Mesenchymal stem cell (in vitro differentiated cells and primary cell): ENCODE results near the gene ATP13A5.

Experiments used
- DNase-seq: peaks from one replicate; pipeline ENCODE4 v3.0.0-alpha.2; 2013
- H2AFZ ChIP-seq: one replicate; pipeline ENCODE4 v1.6.1; 2013; ENCODE audit warnings: low read depth, mild to moderate bottlenecking, control low read depth, inconsistent platforms, low read length, moderate library complexity
- H2AK5ac ChIP-seq: 2 replicates; pipeline ENCODE4 v1.6.1; 2013; ENCODE audit warnings: low read length, moderate library complexity, mild to moderate bottlenecking, inconsistent platforms; ENCODE audit not compliant: severe bottlenecking
- H2BK120ac ChIP-seq: one replicate; pipeline ENCODE4 v1.6.1; 2013; ENCODE audit warnings: low read depth, mild to moderate bottlenecking, inconsistent platforms, low read length, moderate library complexity
- H2BK12ac ChIP-seq, 2 experiments: one replicate each; pipeline ENCODE4 v1.6.1; 2013; ENCODE audit warnings: inconsistent platforms in 2 of 2, low read length in 2 of 2, mild to moderate bottlenecking in 2 of 2, moderate library complexity in 2 of 2, control low read depth in 1 of 2
- H2BK15ac ChIP-seq: one replicate; pipeline ENCODE4 v1.6.1; 2013; ENCODE audit warnings: mild to moderate bottlenecking, low read depth, inconsistent platforms; ENCODE audit not compliant: poor library complexity, severe bottlenecking
- H2BK5ac ChIP-seq: 2 replicates; pipeline ENCODE4 v1.6.1; 2013; ENCODE audit warnings: low read depth, mild to moderate bottlenecking, low read length, control low read depth, inconsistent platforms; ENCODE audit not compliant: poor library complexity, severe bottlenecking
- H3K14ac ChIP-seq, 2 experiments: one replicate each; pipeline ENCODE4 v1.6.1; 2013; ENCODE audit warnings: inconsistent platforms in 2 of 2, low read length in 2 of 2, control low read depth in 1 of 2, mild to moderate bottlenecking in 1 of 2, moderate library complexity in 1 of 2
- H3K18ac ChIP-seq, 2 experiments: one replicate each; pipeline ENCODE4 v1.6.1; 2013; ENCODE audit warnings: inconsistent platforms in 2 of 2, low read length in 2 of 2, control low read depth in 1 of 2, low read depth in 1 of 2, mild to moderate bottlenecking in 1 of 2
- H3K23ac ChIP-seq, 2 experiments: one replicate each; pipeline ENCODE4 v1.6.1; 2013; ENCODE audit warnings: inconsistent platforms in 2 of 2, low read length in 2 of 2, mild to moderate bottlenecking in 2 of 2, moderate library complexity in 2 of 2, control low read depth in 1 of 2
- H3K27ac ChIP-seq: 2 replicates; pipeline ENCODE4 v1.5.1; 2013; ENCODE audit warnings: mild to moderate bottlenecking, moderate library complexity, low read length, control low read depth, inconsistent platforms; ENCODE audit not compliant: poor library complexity, severe bottlenecking
- H3K27me3 ChIP-seq, 2 experiments: 2 replicates each; pipeline versions ENCODE4 v1.6.1 to v1.7.0; 2013; ENCODE audit warnings: low read length in 2 of 2, mild to moderate bottlenecking in 2 of 2, moderate library complexity in 2 of 2, control low read depth in 1 of 2, inconsistent platforms in 1 of 2; ENCODE audit not compliant: control insufficient read depth in 1 of 2, insufficient read depth in 1 of 2
- H3K36me3 ChIP-seq, 2 experiments: 2 replicates each; pipeline versions ENCODE4 v1.6.1 to v1.7.0; 2013; ENCODE audit warnings: low read length in 2 of 2, control low read depth in 1 of 2, inconsistent platforms in 1 of 2, low read depth in 1 of 2, mild to moderate bottlenecking in 1 of 2; ENCODE audit not compliant: insufficient read depth in 2 of 2, control insufficient read depth in 1 of 2
- H3K4ac ChIP-seq, 2 experiments: one replicate each; pipeline ENCODE4 v1.6.1; 2013; ENCODE audit warnings: inconsistent platforms in 2 of 2, low read length in 2 of 2, mild to moderate bottlenecking in 2 of 2, moderate library complexity in 2 of 2, control low read depth in 1 of 2, low read depth in 1 of 2
- H3K4me1 ChIP-seq: 2 replicates; pipeline ENCODE4 v1.6.1; 2013; ENCODE audit warnings: low read depth, low read length, control low read depth; ENCODE audit not compliant: control insufficient read depth, insufficient read depth
- H3K4me2 ChIP-seq: 2 replicates; pipeline ENCODE4 v1.6.1; 2013; ENCODE audit warnings: low read length, mild to moderate bottlenecking, inconsistent platforms; ENCODE audit not compliant: poor library complexity, severe bottlenecking
- H3K4me3 ChIP-seq, 2 experiments: 2 replicates each; pipeline versions ENCODE4 v1.5.1 to v1.7.0; 2013; ENCODE audit warnings: low read length in 2 of 2, mild to moderate bottlenecking in 2 of 2, control low read depth in 1 of 2, low read depth in 1 of 2; ENCODE audit not compliant: insufficient read depth in 1 of 2
- H3K79me1 ChIP-seq: replicated peaks from 2 replicates; pipeline ENCODE4 v1.6.1; 2013; ENCODE audit warnings: mild to moderate bottlenecking, control low read depth, low read length, inconsistent platforms; ENCODE audit not compliant: poor library complexity, severe bottlenecking
- H3K9ac ChIP-seq: 2 replicates; pipeline ENCODE4 v1.7.0; 2013; ENCODE audit warnings: mild to moderate bottlenecking, low read length, moderate library complexity
- H3K9me3 ChIP-seq: 2 replicates; pipeline ENCODE4 v1.7.0; 2013; ENCODE audit warnings: mild to moderate bottlenecking, low read length; ENCODE audit not compliant: control insufficient read depth
- H4K8ac ChIP-seq: one replicate; pipeline ENCODE4 v1.6.1; 2013; ENCODE audit warnings: inconsistent platforms, mild to moderate bottlenecking, low read length, moderate library complexity
- H4K91ac ChIP-seq: one replicate; pipeline ENCODE4 v1.6.1; 2013; ENCODE audit warnings: mild to moderate bottlenecking, low read length, inconsistent platforms
- WGBS: methylation state at CpG from one replicate; pipeline ENCODE4 v1.1.7; 2013; ENCODE audit warnings: mixed read lengths; 5-methylcytosine and 5-hydroxymethylcytosine counted together

Gene ATP13A5

GRCh38 chr3:193253986-193254660 lies 124.4 kb downstream of the ATP13A5 start:
- Histone ChIP-seq H3K18ac (no peak overlapping the region), H3K36me3 (no peaks in the 10 kb centered on the region), H3K27me3 (no peaks in the 10 kb centered on the region), H2BK15ac (no peak overlapping the region), H3K9ac (no peak overlapping the region), H2BK12ac (no peak overlapping the region), H2AFZ (no peak overlapping the region), H3K4me3 (no peak overlapping the region), H2BK5ac (no peak overlapping the region), H3K27ac (no peak overlapping the region), H2BK120ac (no peak overlapping the region), H3K9me3 (peaks cover 22% of the 10 kb centered on the region), H3K14ac (no peak overlapping the region), H3K79me1 (no peaks in the 10 kb centered on the region), H3K4me2 (no peak overlapping the region), H4K91ac (no peak overlapping the region), H3K23ac (no peak overlapping the region), H4K8ac (no peak overlapping the region), H3K4me1 (no peaks in the 10 kb centered on the region), H3K4ac (no peak overlapping the region), H2AK5ac (no peak overlapping the region)
- no peak for DNase-seq
- WGBS = 81% methylated on average over 2 of the region's 3 CpGs

GRCh38 chr3:193250492-193250891 lies 128.1 kb downstream of the ATP13A5 start:
- Histone ChIP-seq H3K4ac (no peak overlapping the region), H3K9me3 (peaks cover 45% of the 10 kb centered on the region), H3K27me3 (no peaks in the 10 kb centered on the region), H3K36me3 (no peaks in the 10 kb centered on the region), H3K23ac (no peak overlapping the region), H2BK15ac (no peak overlapping the region), H3K4me1 (no peaks in the 10 kb centered on the region), H4K8ac (no peak overlapping the region), H3K4me3 (no peak overlapping the region), H3K9ac (no peak overlapping the region), H2BK5ac (no peak overlapping the region), H3K27ac (no peak overlapping the region), H3K14ac (no peak overlapping the region), H2AFZ (no peak overlapping the region), H2AK5ac (no peak overlapping the region), H2BK12ac (no peak overlapping the region), H2BK120ac (no peak overlapping the region), H3K4me2 (no peak overlapping the region), H3K18ac (no peak overlapping the region), H3K79me1 (no peaks in the 10 kb centered on the region), H4K91ac (no peak overlapping the region)
- 72% methylated on average over 3 of the region's 4 CpGs for WGBS
- no peak for DNase-seq

- peaks cover 45% of the 10 kb centered on the region for H3K9me3 ChIP-seq
- H3K36me3 ChIP-seq = no peaks in the 10 kb centered on the region
- H3K4me2 ChIP-seq = no peak overlapping the region
- H2BK12ac ChIP-seq = no peak overlapping the region
- H3K4ac ChIP-seq = no peak overlapping the region
- WGBS = 100% methylated on average over 1 of the region's 2 CpGs
- H4K91ac ChIP-seq = no peak overlapping the region
- H3K23ac ChIP-seq = no peak overlapping the region
- no peak overlapping the region for H3K9ac ChIP-seq
- no peak overlapping the region for H2AFZ ChIP-seq
- H2AK5ac ChIP-seq = no peak overlapping the region
- no peak overlapping the region for H4K8ac ChIP-seq
- H2BK5ac ChIP-seq = no peak overlapping the region
- no peak for DNase-seq
- no peak overlapping the region for H2BK120ac ChIP-seq
- H3K4me1 ChIP-seq = no peaks in the 10 kb centered on the region
- H3K27me3 ChIP-seq = no peaks in the 10 kb centered on the region
- H2BK15ac ChIP-seq = no peak overlapping the region
- H3K18ac ChIP-seq = no peak overlapping the region
- no peaks in the 10 kb centered on the region for H3K79me1 ChIP-seq
- no peak overlapping the region for H3K27ac ChIP-seq
- no peak overlapping the region for H3K4me3 ChIP-seq
- no peak overlapping the region for H3K14ac ChIP-seq
Observed at GRCh38 chr3:193248848-193249468, 129.6 kb downstream of the ATP13A5 start.

- no peaks in the 10 kb centered on the region for H3K79me1 ChIP-seq
- no peak overlapping the region for H2BK120ac ChIP-seq
- no peak overlapping the region for H3K9ac ChIP-seq
- DNase-seq = no peak
- no peak overlapping the region for H3K18ac ChIP-seq
- no peaks in the 10 kb centered on the region for H3K36me3 ChIP-seq
- no peak overlapping the region for H2BK12ac ChIP-seq
- peaks cover 10% of the 10 kb centered on the region for H3K4me1 ChIP-seq
- H2AK5ac ChIP-seq = no peak overlapping the region
- H3K14ac ChIP-seq = no peak overlapping the region
- H3K27me3 ChIP-seq = peaks cover 16 to 19% of the 10 kb centered on the region in 2 experiments
- H4K91ac ChIP-seq = no peak overlapping the region
- H3K4me2 ChIP-seq = no peak overlapping the region
- 68% methylated on average over 3 of the region's 3 CpGs for WGBS
- H3K27ac ChIP-seq = no peak overlapping the region
- no peak overlapping the region for H3K4ac ChIP-seq
- no peak overlapping the region for H2BK5ac ChIP-seq
- no peak overlapping the region for H4K8ac ChIP-seq
- no peak overlapping the region for H3K23ac ChIP-seq
- no peak overlapping the region for H3K4me3 ChIP-seq
- H3K9me3 ChIP-seq = peaks cover 17% of the 10 kb centered on the region
- no peak overlapping the region for H2BK15ac ChIP-seq
- H2AFZ ChIP-seq = no peak overlapping the region
Observed at GRCh38 chr3:193243571-193243970, 135.0 kb downstream of the ATP13A5 start.
